ENCODE data around the gene KIF9.
"Not testable (repeated sequence)": the region's sequence is repeated elsewhere in the genome, so short reads cannot be mapped to it uniquely, and the experiment has no call there.

The KIF9 gene

DNA sequence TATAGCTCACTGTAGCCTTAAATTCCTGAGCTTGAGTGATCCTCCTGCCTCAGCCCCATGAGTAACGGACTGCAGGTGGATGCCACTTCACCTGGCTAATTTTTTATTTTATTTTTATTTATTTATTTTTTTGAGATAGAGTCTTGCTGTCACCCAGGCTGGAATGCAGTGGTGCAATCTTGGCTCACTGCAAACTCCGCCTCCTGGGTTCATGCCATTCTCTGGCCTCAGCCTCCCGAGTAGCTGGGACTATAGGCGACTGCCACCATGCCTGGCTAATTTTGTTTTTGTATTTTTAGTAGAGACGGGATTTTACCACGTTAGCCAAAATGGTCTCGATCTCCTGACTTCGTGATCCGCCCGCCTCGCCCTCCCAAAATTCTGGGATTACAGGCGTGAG is 102.6 kb downstream of the KIF9 start:
- not testable (repeated sequence) for DNase-seq

Measured in NCI-H1105 treated with DMSO at 0.1 percent for 48 hours (cell line).